Esophagus muscularis mucosa (tissue), 4 donors: ENCODE results near the gene NGFR. TPM values are rescaled to one million over a fixed set of nuclear protein-coding genes. Genes with fewer than 3 reads are reported as not detected.

Experiments used
- DNase-seq: peaks from one replicate; pipeline ENCODE4 v3.0.0-alpha.2; 2017; ENCODE audit errors: extremely low spot score
- H3K27ac ChIP-seq, 4 donors: fragments of 200-600 bp; sonication (generic); replicated peaks in 1 of 4; 1 replicate in 3 of 4; 2 replicates in 1 of 4; pipeline ENCODE4 v1.5.1; 2016 to 2019; ENCODE audit warnings: mild to moderate bottlenecking in 1 of 4
- H3K27me3 ChIP-seq, 4 donors: fragments of 200-600 bp; sonication (generic); one replicate each; pipeline versions ENCODE4 v1.5.1 to v1.6.0; 2016 to 2019
- H3K36me3 ChIP-seq, 4 donors: fragments of 200-600 bp; sonication (generic); one replicate each; pipeline ENCODE4 v1.5.1; 2016 to 2019
- H3K4me1 ChIP-seq, 4 donors: fragments of 200-600 bp; sonication (generic); one replicate each; pipeline ENCODE4 v1.5.1; 2016 to 2019
- H3K4me3 ChIP-seq, 4 donors: fragments of 200-600 bp; sonication (generic); 1 replicate in 2 of 4; 2 replicates in 2 of 4; pipeline ENCODE4 v1.5.1; 2016 to 2019; ENCODE audit warnings: mild to moderate bottlenecking in 4 of 4, moderate library complexity in 1 of 4
- H3K9me3 ChIP-seq, 4 donors: fragments of 200-600 bp; sonication (generic); 1 replicate in 3 of 4; 2 replicates in 1 of 4; pipeline ENCODE4 v1.5.1; 2016 to 2019
- EP300 ChIP-seq: sonication (generic); formaldehyde crosslinking; IDR thresholded peaks from one replicate; pipeline ENCODE4 v1.6.1; 2017; ENCODE audit warnings: antibody characterized with exemption
- POLR2A ChIP-seq: fragments of 450-650 bp; IDR thresholded peaks from one replicate; pipeline ENCODE4 v1.6.1; 2017; ENCODE audit warnings: antibody characterized with exemption, moderate library complexity, mild to moderate bottlenecking, low read depth
- POLR2AphosphoS5 ChIP-seq, 2 donors: sonication (generic); formaldehyde crosslinking; IDR thresholded peaks; one replicate each; pipeline ENCODE4 v1.6.1; 2017; ENCODE audit warnings: antibody characterized with exemption in 2 of 2
- WGBS: methylation state at CpG from one replicate; pipeline ENCODE4 v1.1.5; 2018; 5-methylcytosine and 5-hydroxymethylcytosine counted together
- intact Hi-C: fragments of 100-400 bp; cut with DNase I; formaldehyde crosslinking; loops from one replicate; pipeline ENCODE4 v1.15.1; 2023
- total RNA-seq, 4 donors: library from RNA; depleted of rRNA; stranded (reverse); fragments of >200 nt; gene quantifications; one replicate each; pipeline versions ENCODE4 v1.1.0 to v1.2.1, GENCODE V29; 2016
- TF ChIP-seq, protein P1 (sequence below), 3 experiments: fragments of 200-600 bp in 2 of 3; fragments of 450-650 bp in 1 of 3; sonication (generic) in 2 of 3; IDR thresholded peaks; one replicate each; pipeline ENCODE4 v1.5.1; 2017 to 2019; ENCODE audit warnings: antibody characterized with exemption in 3 of 3, mild to moderate bottlenecking in 2 of 3, moderate library complexity in 1 of 3

NGFR gene
- total RNA-seq, 4 donors from 2014 or later = 12.9 to 31.6 (median 22.6) TPM

DNA sequence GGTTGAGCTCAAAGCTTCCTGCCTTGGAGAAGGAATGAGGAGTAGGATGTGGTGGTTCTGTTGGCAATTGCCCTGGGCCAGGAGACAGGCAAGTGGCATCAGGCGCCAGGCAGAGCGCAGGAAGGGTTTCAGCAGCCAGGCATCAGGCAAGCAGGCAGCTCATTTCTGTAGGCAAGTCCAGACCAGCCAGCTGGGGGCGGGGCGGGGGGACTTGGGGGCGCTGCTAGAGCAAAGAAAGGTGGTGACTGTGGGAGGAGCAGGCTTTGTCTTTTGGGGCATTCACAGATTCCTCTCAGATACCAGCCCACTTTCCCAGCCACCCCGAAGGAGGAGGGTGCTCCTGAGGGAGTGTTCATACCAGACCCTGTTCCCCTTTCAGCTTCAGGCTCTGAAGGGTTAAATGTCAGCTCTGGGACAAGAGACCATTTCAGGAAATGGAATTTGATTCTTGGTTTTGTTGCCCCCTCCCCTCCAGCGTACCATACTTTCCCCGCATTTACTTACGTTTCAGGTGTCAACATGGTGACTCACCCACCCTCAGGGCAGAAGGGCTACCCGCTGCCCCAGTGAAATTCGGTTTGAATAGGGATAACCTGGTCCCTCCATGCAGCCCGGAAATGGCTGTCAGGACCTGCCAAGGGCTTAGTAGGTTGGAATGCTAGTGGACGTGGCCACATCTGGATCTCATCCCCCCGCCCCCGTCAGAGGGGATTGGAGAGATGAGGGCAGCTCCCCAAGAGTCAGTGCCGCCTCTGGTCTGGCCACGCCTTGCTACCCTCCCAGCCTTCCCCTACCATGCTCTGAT lies 13.2 kb downstream of the NGFR start:
- peaks cover 0 to 63% (median 6%) of the 10 kb centered on the region in 4 donors for H3K27me3 ChIP-seq
- no peak for DNase-seq
- intact Hi-C loops = no loop called here
- peaks cover 0 to 16% (median 0%) of the 10 kb centered on the region in 4 donors for H3K4me1 ChIP-seq
- H3K9me3 ChIP-seq = no peaks in the 10 kb centered on the region
- peaks cover 0 to 3% (median 0%) of the 10 kb centered on the region in 4 donors for H3K36me3 ChIP-seq
- no peak overlapping the region for H3K4me3 ChIP-seq
- TF ChIP-seq, protein P1, sequence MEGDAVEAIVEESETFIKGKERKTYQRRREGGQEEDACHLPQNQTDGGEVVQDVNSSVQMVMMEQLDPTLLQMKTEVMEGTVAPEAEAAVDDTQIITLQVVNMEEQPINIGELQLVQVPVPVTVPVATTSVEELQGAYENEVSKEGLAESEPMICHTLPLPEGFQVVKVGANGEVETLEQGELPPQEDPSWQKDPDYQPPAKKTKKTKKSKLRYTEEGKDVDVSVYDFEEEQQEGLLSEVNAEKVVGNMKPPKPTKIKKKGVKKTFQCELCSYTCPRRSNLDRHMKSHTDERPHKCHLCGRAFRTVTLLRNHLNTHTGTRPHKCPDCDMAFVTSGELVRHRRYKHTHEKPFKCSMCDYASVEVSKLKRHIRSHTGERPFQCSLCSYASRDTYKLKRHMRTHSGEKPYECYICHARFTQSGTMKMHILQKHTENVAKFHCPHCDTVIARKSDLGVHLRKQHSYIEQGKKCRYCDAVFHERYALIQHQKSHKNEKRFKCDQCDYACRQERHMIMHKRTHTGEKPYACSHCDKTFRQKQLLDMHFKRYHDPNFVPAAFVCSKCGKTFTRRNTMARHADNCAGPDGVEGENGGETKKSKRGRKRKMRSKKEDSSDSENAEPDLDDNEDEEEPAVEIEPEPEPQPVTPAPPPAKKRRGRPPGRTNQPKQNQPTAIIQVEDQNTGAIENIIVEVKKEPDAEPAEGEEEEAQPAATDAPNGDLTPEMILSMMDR (IDR thresholded peaks at IDR 0.05) = no peak
- no peak for TF ChIP-seq POLR2AphosphoS5 (IDR thresholded peaks at IDR 0.05)
- TF ChIP-seq EP300 = no peak
- TF ChIP-seq POLR2A = no peak
- H3K27ac ChIP-seq = no peak overlapping the region
- WGBS = 54% methylated on average over 13 of the region's 17 CpGs

DNA sequence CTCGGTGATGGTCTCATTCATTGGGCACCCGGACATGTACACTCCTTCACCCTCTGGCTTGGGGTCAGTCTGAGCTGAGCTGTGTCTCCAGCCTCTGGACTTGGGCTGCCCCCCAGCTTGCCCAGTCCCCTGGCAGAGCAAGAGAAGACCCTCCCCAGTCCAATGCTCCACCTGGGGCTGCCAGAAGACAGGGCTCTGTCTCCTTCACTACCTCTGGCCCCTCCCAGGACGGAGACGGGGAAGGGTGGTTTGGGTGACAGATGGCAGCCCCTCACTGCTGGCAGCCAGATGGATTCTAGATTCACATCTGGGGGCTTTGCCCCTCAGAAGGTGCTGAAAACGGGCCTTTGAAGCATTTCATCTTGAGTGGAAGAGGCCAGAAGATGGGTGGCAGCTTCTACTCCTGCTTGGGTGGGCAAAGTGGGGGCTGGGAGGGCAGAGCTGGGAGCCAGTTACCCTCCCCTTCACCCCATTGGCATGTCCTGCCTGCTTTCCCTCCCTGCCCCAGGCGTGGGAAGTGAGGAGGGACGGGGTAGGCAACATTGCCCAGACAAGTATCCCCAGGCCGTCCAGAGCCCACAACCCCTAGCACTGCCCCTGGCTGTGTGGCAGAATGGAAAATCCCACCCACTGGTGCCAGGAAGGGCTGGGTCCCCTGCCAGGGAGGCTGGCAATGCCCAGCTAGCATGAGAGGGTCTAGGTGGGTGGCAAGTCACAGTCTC lies 13.9 kb downstream of the NGFR start:
- 87% methylated on average over 6 of the region's 8 CpGs for WGBS
- intact Hi-C loops = no loop called here
- no peak overlapping the region for H3K4me3 ChIP-seq
- H3K36me3 ChIP-seq = peaks cover 0 to 3% (median 0%) of the 10 kb centered on the region in 4 donors
- no peaks in the 10 kb centered on the region for H3K9me3 ChIP-seq
- H3K27ac ChIP-seq = no peak overlapping the region
- no peak for DNase-seq
- TF ChIP-seq, protein P1 (IDR thresholded peaks at IDR 0.05) = no peak
- TF ChIP-seq EP300 (no peak), POLR2AphosphoS5 (IDR thresholded peaks at IDR 0.05) (no peak), POLR2A (no peak)
- peaks cover 0 to 55% (median 4%) of the 10 kb centered on the region in 4 donors for H3K27me3 ChIP-seq
- H3K4me1 ChIP-seq = peaks cover 0 to 23% (median 4%) of the 10 kb centered on the region in 4 donors

DNA sequence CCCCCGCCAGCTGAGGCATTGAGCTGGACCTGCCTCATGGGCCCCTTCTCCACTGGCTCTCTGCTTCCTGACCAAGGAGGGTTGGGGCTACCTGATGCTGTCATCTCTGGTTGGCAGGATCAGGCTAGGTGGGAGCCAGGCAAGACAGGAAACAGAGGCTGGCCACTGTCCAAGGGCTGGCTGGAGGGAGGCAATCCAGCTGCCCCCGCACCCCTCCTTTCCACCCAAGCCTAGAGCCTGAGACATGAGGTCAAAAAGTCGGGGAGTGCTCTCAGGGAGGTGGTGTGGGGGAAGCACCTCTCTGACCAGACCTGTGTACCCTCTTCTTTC lies 14.5 kb downstream of the NGFR start:
- intact Hi-C loops = no loop called here
- WGBS = 64% methylated on average over 3 of the region's 3 CpGs
- DNase-seq = no peak
- H3K27ac ChIP-seq = no peak overlapping the region
- TF ChIP-seq, protein P1 (IDR thresholded peaks at IDR 0.05) = no peak
- TF ChIP-seq POLR2A (no peak), EP300 (no peak), POLR2AphosphoS5 (IDR thresholded peaks at IDR 0.05) (no peak)
- peaks cover 0 to 3% (median 0%) of the 10 kb centered on the region in 4 donors for H3K36me3 ChIP-seq
- H3K9me3 ChIP-seq = no peaks in the 10 kb centered on the region
- peaks cover 0 to 50% (median 4%) of the 10 kb centered on the region in 4 donors for H3K27me3 ChIP-seq
- peaks cover 4 to 28% (median 10%) of the 10 kb centered on the region in 4 donors for H3K4me1 ChIP-seq
- H3K4me3 ChIP-seq = no peak overlapping the region

DNA sequence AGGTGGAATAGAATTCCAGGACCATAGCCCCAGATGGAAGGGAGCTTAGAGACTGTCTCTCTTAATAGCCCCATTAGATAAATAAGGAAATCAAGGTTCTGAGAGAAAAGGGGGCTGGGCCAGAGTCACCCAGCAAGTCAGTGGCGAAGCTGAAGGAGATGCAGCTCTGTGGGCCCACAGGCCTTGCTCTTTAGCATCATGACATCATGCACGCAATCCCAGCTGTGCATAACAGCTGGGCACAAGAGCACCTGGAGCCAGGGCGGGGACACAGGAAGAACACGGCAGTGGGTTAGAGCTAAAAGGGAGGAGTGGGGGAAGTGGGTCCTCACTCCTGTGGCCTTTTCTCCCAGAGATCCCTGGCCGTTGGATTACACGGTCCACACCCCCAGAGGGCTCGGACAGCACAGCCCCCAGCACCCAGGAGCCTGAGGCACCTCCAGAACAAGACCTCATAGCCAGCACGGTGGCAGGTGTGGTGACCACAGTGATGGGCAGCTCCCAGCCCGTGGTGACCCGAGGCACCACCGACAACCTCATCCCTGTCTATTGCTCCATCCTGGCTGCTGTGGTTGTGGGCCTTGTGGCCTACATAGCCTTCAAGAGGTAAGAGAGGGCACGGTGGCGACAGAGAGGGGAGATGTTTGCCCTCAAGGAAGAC lies 15.1 kb downstream of the NGFR start:
- H3K36me3 ChIP-seq = peaks cover 0 to 3% (median 0%) of the 10 kb centered on the region in 4 donors
- no peaks in the 10 kb centered on the region for H3K9me3 ChIP-seq
- no peak overlapping the region for H3K4me3 ChIP-seq
- peaks cover 0 to 44% (median 4%) of the 10 kb centered on the region in 4 donors for H3K27me3 ChIP-seq
- no peak for DNase-seq
- intact Hi-C loops = no loop called here
- peaks cover 11 to 34% (median 16%) of the 10 kb centered on the region in 4 donors for H3K4me1 ChIP-seq
- WGBS = 85% methylated on average over 13 of the region's 13 CpGs
- no peak for TF ChIP-seq POLR2AphosphoS5 (IDR thresholded peaks at IDR 0.05)
- TF ChIP-seq, protein P1 (IDR thresholded peaks at IDR 0.05) = no peak
- no peak for TF ChIP-seq POLR2A
- TF ChIP-seq EP300 = no peak
- no peak overlapping the region for H3K27ac ChIP-seq
